AG09309 (cell line): ENCODE results near the gene RPS13.
"Not testable (repeated sequence)": the region's sequence is repeated elsewhere in the genome, so short reads cannot be mapped to it uniquely, and the experiment has no call there.

Source experiments
- DNase-seq: peaks from one replicate; pipeline ENCODE4 v3.0.0-alpha.2; 2010; ENCODE audit warnings: low read depth
- H3K4me3 ChIP-seq: 2 replicates; pipeline ENCODE4 v1.5.1; 2011; ENCODE audit warnings: mild to moderate bottlenecking, low read depth, low read length, moderate library complexity; ENCODE audit not compliant: control insufficient read depth
- TF ChIP-seq, protein P1 (sequence below): IDR thresholded peaks from 2 replicates; pipeline ENCODE4 v1.5.1; 2011; ENCODE audit warnings: mild to moderate bottlenecking, low read depth, low read length, inconsistent platforms; ENCODE audit not compliant: insufficient read depth, control insufficient read depth; ENCODE audit errors: missing control alignments

RPS13 gene

GRCh38 chr11:17077520-17078401 lies at the start of gene RPS13:
TSS of gene RPS13 (minus strand) at chr11:17077667. CDS start at chr11:17077641, 26 bp downstream.
- peak within 1 kb of the TSS; percentile 92 for H3K4me3 ChIP-seq
- TF ChIP-seq, protein P1, sequence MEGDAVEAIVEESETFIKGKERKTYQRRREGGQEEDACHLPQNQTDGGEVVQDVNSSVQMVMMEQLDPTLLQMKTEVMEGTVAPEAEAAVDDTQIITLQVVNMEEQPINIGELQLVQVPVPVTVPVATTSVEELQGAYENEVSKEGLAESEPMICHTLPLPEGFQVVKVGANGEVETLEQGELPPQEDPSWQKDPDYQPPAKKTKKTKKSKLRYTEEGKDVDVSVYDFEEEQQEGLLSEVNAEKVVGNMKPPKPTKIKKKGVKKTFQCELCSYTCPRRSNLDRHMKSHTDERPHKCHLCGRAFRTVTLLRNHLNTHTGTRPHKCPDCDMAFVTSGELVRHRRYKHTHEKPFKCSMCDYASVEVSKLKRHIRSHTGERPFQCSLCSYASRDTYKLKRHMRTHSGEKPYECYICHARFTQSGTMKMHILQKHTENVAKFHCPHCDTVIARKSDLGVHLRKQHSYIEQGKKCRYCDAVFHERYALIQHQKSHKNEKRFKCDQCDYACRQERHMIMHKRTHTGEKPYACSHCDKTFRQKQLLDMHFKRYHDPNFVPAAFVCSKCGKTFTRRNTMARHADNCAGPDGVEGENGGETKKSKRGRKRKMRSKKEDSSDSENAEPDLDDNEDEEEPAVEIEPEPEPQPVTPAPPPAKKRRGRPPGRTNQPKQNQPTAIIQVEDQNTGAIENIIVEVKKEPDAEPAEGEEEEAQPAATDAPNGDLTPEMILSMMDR: no peak
- peak; percentile 92 for DNase-seq

- TF ChIP-seq, protein P1: no peak
- no peak overlapping the region for H3K4me3 ChIP-seq
- DNase-seq: no peak
Measured at GRCh38 chr11:17121981-17122380, 44.5 kb upstream of the RPS13 start.

- no peak for DNase-seq
- H3K4me3 ChIP-seq: no peak overlapping the region
- TF ChIP-seq, protein P1: no peak
Measured at GRCh38 chr11:17117262-17117661, 39.8 kb upstream of the RPS13 start.

DNA sequence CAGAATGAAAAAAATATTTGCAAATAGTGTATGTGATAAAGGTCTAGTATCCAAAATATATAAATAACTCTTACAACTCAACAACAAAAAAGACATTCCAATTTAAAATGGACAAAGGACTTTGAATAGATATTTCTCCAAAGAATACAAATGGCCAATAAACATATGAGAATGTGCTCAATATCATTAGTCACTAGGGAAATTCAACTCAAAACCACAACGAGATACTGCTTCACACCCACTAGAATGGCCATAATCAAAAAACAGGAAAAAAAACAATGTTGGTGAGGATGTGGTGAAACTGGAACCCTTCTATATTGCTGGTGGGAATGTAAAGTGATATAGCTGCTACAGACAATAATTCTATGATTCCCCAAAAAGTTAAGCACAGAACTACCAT lies 38.6 kb upstream of the RPS13 start:
- no peak overlapping the region for H3K4me3 ChIP-seq
- TF ChIP-seq, protein P1: no peak
- no peak for DNase-seq

- not testable (repeated sequence) for DNase-seq, H3K4me3 ChIP-seq
- TF ChIP-seq, protein P1: peak; percentile 35
Measured at GRCh38 chr11:17107745-17108144, 30.3 kb upstream of the RPS13 start.

- not testable (repeated sequence) for DNase-seq, H3K4me3 ChIP-seq
Measured at GRCh38 chr11:17105404-17106040, 28.1 kb upstream of the RPS13 start.

DNA sequence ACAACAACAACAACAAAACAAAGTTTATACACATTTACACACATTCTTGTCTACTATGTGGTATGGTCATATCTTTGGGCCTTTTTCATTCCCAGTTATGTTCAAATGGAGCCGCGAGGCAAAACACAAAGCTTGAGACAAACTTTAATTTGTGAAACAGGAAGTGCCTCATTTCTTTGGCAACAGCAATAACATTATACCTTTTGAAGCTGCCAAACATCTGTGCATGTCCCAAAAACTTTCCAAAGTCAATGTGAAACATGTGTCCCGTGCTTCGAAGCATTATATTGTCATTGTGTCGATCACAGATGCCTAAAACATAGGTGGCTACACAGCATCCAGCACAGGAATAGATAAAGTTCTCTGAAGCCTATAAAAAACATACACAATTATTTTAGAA lies 25.0 kb upstream of the RPS13 start:
- no peak for DNase-seq
- H3K4me3 ChIP-seq: no peak overlapping the region
- TF ChIP-seq, protein P1: no peak
